Astrocyte (in vitro differentiated cells and primary cell): ENCODE measurements around the gene SEC31A. TPM values are rescaled to one million over a fixed set of nuclear protein-coding genes. Genes with fewer than 3 reads are reported as not detected.
A peak's percentile ranks its signal among the peaks of the same experiment; 100 is the strongest.

Experiments
- DNase-seq: peaks from one replicate; pipeline ENCODE4 v3.0.0-alpha.2; 2010; ENCODE audit warnings: low read depth
- FAIRE-seq: peaks from 2 replicates; lab custom pipeline; 2011; peaks lifted over from hg19 to GRCh38; lab: Jason Lieb, UNC
- H2AFZ ChIP-seq: 2 replicates; pipeline ENCODE4 v1.6.0; 2012; ENCODE audit warnings: low read depth, low read length, inconsistent platforms
- H3K27ac ChIP-seq: 2 replicates; pipeline ENCODE4 v1.5.1; 2011; ENCODE audit warnings: low read depth, low read length, inconsistent platforms
- H3K27me3 ChIP-seq: 2 replicates; pipeline ENCODE4 v1.6.0; 2011; ENCODE audit warnings: low read length, inconsistent platforms; ENCODE audit not compliant: insufficient read depth
- H3K36me3 ChIP-seq: 2 replicates; pipeline ENCODE4 v1.5.1; 2011; ENCODE audit warnings: low read length, inconsistent platforms; ENCODE audit not compliant: insufficient read depth
- H3K4me1 ChIP-seq: 2 replicates; pipeline ENCODE4 v1.5.1; 2011; ENCODE audit warnings: low read length, inconsistent platforms; ENCODE audit not compliant: insufficient read depth
- H3K4me2 ChIP-seq: 2 replicates; pipeline ENCODE4 v1.6.0; 2012; ENCODE audit warnings: low read length, inconsistent platforms
- H3K4me3 ChIP-seq: 2 replicates; pipeline ENCODE4 v1.5.1; 2011; ENCODE audit warnings: low read depth, mild to moderate bottlenecking, low read length, inconsistent platforms; ENCODE audit not compliant: insufficient read depth
- H3K79me2 ChIP-seq: 2 replicates; pipeline ENCODE4 v1.6.0; 2012; ENCODE audit warnings: mild to moderate bottlenecking, low read length, inconsistent platforms; ENCODE audit not compliant: insufficient read depth
- H3K9ac ChIP-seq: 2 replicates; pipeline ENCODE4 v1.6.0; 2012; ENCODE audit warnings: mild to moderate bottlenecking, low read length, inconsistent platforms
- H3K9me3 ChIP-seq: 2 replicates; pipeline ENCODE4 v1.5.1; 2012; ENCODE audit warnings: low read depth, mild to moderate bottlenecking, low read length, inconsistent platforms; ENCODE audit not compliant: insufficient read depth
- H4K20me1 ChIP-seq: 2 replicates; pipeline ENCODE4 v1.6.0; 2012; ENCODE audit warnings: low read length, inconsistent platforms; ENCODE audit not compliant: insufficient read depth
- H3K27ac Mint-ChIP-seq: one replicate; pipeline ENCODE4 v1.8.0; 2021; ENCODE audit warnings: mild to moderate bottlenecking, mixed read lengths; ENCODE audit not compliant: unreplicated experiment
- H3K27me3 Mint-ChIP-seq: one replicate; pipeline ENCODE4 v1.8.0; 2021; ENCODE audit warnings: low read depth, mixed read lengths; ENCODE audit not compliant: unreplicated experiment
- H3K36me3 Mint-ChIP-seq: one replicate; pipeline ENCODE4 v1.8.0; 2021; ENCODE audit warnings: low read depth, mixed read lengths; ENCODE audit not compliant: unreplicated experiment
- H3K4me1 Mint-ChIP-seq: one replicate; pipeline ENCODE4 v1.8.0; 2021; ENCODE audit warnings: low read depth, mixed read lengths; ENCODE audit not compliant: unreplicated experiment
- H3K4me3 Mint-ChIP-seq: one replicate; pipeline ENCODE4 v1.8.0; 2021; ENCODE audit warnings: mild to moderate bottlenecking, moderate library complexity, mixed read lengths; ENCODE audit not compliant: unreplicated experiment
- H3K9me3 Mint-ChIP-seq: one replicate; pipeline ENCODE4 v1.8.0; 2021; ENCODE audit warnings: mild to moderate bottlenecking, mixed read lengths; ENCODE audit not compliant: unreplicated experiment
- EZH2 ChIP-seq: IDR thresholded peaks from 2 replicates; pipeline ENCODE4 v1.6.1; 2012; ENCODE audit warnings: mild to moderate bottlenecking, low read length, inconsistent platforms; ENCODE audit not compliant: insufficient read depth
- total RNA-seq: library from RNA; stranded (reverse); gene quantifications from 2 replicates; pipeline ENCODE4 v1.2.1, GENCODE V29; 2021
- TF ChIP-seq, protein P1 (sequence below): IDR thresholded peaks from 2 replicates; pipeline ENCODE4 v1.5.1; 2011; ENCODE audit warnings: low read depth, mild to moderate bottlenecking, inconsistent platforms, low read length, moderate library complexity; ENCODE audit not compliant: insufficient read depth

The SEC31A gene
- total RNA-seq, 1 donor from 2014 or later: 471 TPM

DNA sequence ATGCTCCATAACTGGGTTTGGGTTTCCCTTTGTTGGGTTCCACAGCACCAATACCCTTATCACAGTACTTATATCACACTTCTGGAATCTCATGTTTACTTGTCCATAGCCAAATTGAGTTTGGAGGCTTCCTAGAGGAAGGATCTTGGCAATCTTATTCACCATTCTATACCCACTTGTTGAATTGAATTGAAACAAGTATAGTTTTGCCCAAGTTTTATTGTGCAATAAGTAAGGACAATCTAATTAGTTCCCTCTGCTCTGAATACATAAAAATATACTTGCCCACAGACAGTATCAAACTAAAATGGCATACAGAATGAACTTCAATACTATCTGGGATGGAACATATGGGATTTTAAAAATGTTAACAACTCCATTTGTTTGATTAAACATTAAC is 40.3 kb downstream of the SEC31A start:
- H3K79me2 ChIP-seq: peaks cover 68% of the 10 kb centered on the region
- H3K27ac ChIP-seq: no peak overlapping the region
- H3K27me3 Mint-ChIP-seq: no peaks in the 10 kb centered on the region
- peak; percentile 80 for FAIRE-seq
- TF ChIP-seq EZH2: no peak
- TF ChIP-seq, protein P1, sequence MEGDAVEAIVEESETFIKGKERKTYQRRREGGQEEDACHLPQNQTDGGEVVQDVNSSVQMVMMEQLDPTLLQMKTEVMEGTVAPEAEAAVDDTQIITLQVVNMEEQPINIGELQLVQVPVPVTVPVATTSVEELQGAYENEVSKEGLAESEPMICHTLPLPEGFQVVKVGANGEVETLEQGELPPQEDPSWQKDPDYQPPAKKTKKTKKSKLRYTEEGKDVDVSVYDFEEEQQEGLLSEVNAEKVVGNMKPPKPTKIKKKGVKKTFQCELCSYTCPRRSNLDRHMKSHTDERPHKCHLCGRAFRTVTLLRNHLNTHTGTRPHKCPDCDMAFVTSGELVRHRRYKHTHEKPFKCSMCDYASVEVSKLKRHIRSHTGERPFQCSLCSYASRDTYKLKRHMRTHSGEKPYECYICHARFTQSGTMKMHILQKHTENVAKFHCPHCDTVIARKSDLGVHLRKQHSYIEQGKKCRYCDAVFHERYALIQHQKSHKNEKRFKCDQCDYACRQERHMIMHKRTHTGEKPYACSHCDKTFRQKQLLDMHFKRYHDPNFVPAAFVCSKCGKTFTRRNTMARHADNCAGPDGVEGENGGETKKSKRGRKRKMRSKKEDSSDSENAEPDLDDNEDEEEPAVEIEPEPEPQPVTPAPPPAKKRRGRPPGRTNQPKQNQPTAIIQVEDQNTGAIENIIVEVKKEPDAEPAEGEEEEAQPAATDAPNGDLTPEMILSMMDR: no peak
- H3K4me1 Mint-ChIP-seq: peaks cover 7% of the 10 kb centered on the region
- no peaks in the 10 kb centered on the region for H3K4me1 ChIP-seq
- H2AFZ ChIP-seq: no peak overlapping the region
- peaks cover 66% of the 10 kb centered on the region for H4K20me1 ChIP-seq
- no peak overlapping the region for H3K4me2 ChIP-seq
- H3K36me3 Mint-ChIP-seq: peaks cover 38% of the 10 kb centered on the region
- no peak for DNase-seq
- no peaks in the 10 kb centered on the region for H3K9me3 ChIP-seq
- peaks cover 84% of the 10 kb centered on the region for H3K36me3 ChIP-seq
- H3K9me3 Mint-ChIP-seq: no peaks in the 10 kb centered on the region
- no peak overlapping the region for H3K4me3 ChIP-seq
- H3K4me3 Mint-ChIP-seq: no peak overlapping the region
- H3K9ac ChIP-seq: no peak overlapping the region
- H3K27ac Mint-ChIP-seq: no peak overlapping the region
- no peaks in the 10 kb centered on the region for H3K27me3 ChIP-seq

DNA sequence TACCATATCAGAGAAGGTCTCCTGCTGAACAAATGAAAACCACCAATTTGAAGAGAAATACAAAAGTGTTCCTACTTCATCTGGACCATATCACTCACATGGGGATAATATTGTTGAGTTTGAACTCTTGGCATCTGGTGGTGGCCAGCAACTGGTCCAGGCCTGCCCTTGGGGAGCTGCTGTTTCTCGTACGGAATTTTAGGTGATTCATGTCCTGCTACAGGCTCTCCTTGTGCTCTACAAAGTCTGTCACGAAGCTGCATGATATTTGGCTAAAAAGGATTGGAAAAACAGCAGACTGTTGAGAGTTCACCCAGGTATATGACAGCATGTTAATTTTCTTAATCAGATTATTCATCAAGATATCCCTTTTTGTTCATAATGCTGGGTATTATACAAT is 42.2 kb downstream of the SEC31A start:
- Mint-ChIP-seq H3K9me3 (no peaks in the 10 kb centered on the region), H3K27ac (no peak overlapping the region), H3K36me3 (peaks cover 40% of the 10 kb centered on the region), H3K4me3 (no peak overlapping the region), H3K4me1 (peaks cover 17% of the 10 kb centered on the region), H3K27me3 (no peaks in the 10 kb centered on the region)
- Histone ChIP-seq H3K36me3 (peaks cover 82% of the 10 kb centered on the region), H3K4me3 (no peak overlapping the region), H3K4me1 (no peaks in the 10 kb centered on the region), H3K4me2 (no peak overlapping the region), H3K79me2 (peaks cover 65% of the 10 kb centered on the region), H2AFZ (no peak overlapping the region), H4K20me1 (peaks cover 73% of the 10 kb centered on the region), H3K9me3 (no peaks in the 10 kb centered on the region), H3K27me3 (no peaks in the 10 kb centered on the region), H3K27ac (no peak overlapping the region), H3K9ac (no peak overlapping the region)
- TF ChIP-seq, protein P1: no peak
- no peak for TF ChIP-seq EZH2
- DNase-seq (no peak), FAIRE-seq (no peak)

DNA sequence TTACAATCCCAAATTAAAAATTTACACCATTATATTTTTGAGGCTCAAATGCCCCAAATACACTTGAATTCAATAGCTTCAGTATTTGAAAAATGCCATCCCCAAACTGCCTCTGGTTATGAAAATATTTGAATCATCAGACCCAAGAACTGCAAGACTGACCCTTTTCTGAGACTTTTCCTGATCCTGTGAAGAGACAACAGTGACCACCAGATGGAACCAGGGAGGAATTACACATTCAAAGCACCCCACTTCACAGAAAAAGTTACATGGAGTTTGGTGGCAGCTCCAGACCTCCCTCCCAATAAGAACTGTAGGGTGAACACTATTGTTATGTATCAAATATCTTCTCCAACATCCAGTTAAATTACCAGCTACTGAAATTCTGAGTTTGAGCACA is 48.4 kb downstream of the SEC31A start:
- H3K9me3 Mint-ChIP-seq: no peaks in the 10 kb centered on the region
- no peak for DNase-seq
- Histone ChIP-seq H4K20me1 (peaks cover 71% of the 10 kb centered on the region), H3K27me3 (no peaks in the 10 kb centered on the region), H2AFZ (no peak overlapping the region), H3K4me2 (no peak overlapping the region), H3K9ac (no peak overlapping the region), H3K27ac (no peak overlapping the region), H3K4me3 (no peak overlapping the region), H3K79me2 (peaks cover 49% of the 10 kb centered on the region), H3K4me1 (no peaks in the 10 kb centered on the region), H3K36me3 (peaks cover 68% of the 10 kb centered on the region), H3K9me3 (no peaks in the 10 kb centered on the region)
- no peak for FAIRE-seq
- no peak overlapping the region for H3K4me3 Mint-ChIP-seq
- peak overlapping the region; percentile 10 for H3K27ac Mint-ChIP-seq
- peaks cover 25% of the 10 kb centered on the region for H3K36me3 Mint-ChIP-seq
- H3K27me3 Mint-ChIP-seq: no peaks in the 10 kb centered on the region
- TF ChIP-seq, protein P1: peak; percentile 27
- TF ChIP-seq EZH2: no peak
- H3K4me1 Mint-ChIP-seq: peaks cover 10% of the 10 kb centered on the region
